Stomach (tissue), 4 donors: ENCODE measurements around the gene MDFIC.

Experiments used
- CTCF ChIP-seq, 7 experiments: fragments of 450-650 bp in 4 of 7; fragments of 200-600 bp in 3 of 7; sonication (generic) in 3 of 7; IDR thresholded peaks; one replicate each; pipeline ENCODE4 v1.5.1; 2016 to 2019; ENCODE audit warnings: antibody characterized with exemption in 7 of 7, control low read depth in 2 of 7, mild to moderate bottlenecking in 1 of 7
- EP300 ChIP-seq: sonication (generic); formaldehyde crosslinking; IDR thresholded peaks from one replicate; pipeline ENCODE4 v1.6.1; 2017; ENCODE audit warnings: antibody characterized with exemption
- POLR2A ChIP-seq, 4 donors: fragments of 450-650 bp; IDR thresholded peaks; one replicate each; pipeline ENCODE4 v1.6.1; 2016; ENCODE audit warnings: antibody characterized with exemption in 4 of 4, control low read depth in 2 of 4, mild to moderate bottlenecking in 1 of 4, moderate library complexity in 1 of 4
- POLR2AphosphoS5 ChIP-seq, 3 donors: sonication (generic); formaldehyde crosslinking; IDR thresholded peaks; one replicate each; pipeline ENCODE4 v1.6.1; 2016; ENCODE audit warnings: antibody characterized with exemption in 3 of 3

GRCh38 chr7:115005953-115006352 lies 84.1 kb downstream of the MDFIC start:
- TF ChIP-seq POLR2AphosphoS5 (IDR thresholded peaks at IDR 0.05) (no peak), CTCF (IDR thresholded peaks at IDR 0.05) (no peak), POLR2A (IDR thresholded peaks at IDR 0.05) (no peak), EP300 (no peak)
